Small intestine (tissue), 7 donors: ENCODE measurements around the gene ENOX1. TPM values are rescaled to one million over a fixed set of nuclear protein-coding genes. Genes with fewer than 3 reads are reported as not detected.

Experiments
- DNase-seq, 2 donors: peaks; one replicate each; pipeline versions ENCODE4 v3.0.0 to v3.0.0-alpha.2; 2013
- FAIRE-seq: peaks from 2 replicates; lab custom pipeline; 2012; peaks lifted over from hg19 to GRCh38; lab: Jason Lieb, UNC
- H3K27ac ChIP-seq, 3 donors: one replicate each; pipeline ENCODE4 v1.5.1; 2013; ENCODE audit warnings: low read length in 2 of 3, mild to moderate bottlenecking in 2 of 3, control low read depth in 1 of 3, inconsistent platforms in 1 of 3, low read depth in 1 of 3, moderate library complexity in 1 of 3
- H3K27me3 ChIP-seq, 3 donors: one replicate each; pipeline ENCODE4 v1.6.1; 2013; ENCODE audit warnings: low read length in 3 of 3, inconsistent platforms in 1 of 3; ENCODE audit not compliant: control insufficient read depth in 3 of 3, insufficient read depth in 3 of 3
- H3K36me3 ChIP-seq, 3 donors: one replicate each; pipeline ENCODE4 v1.6.1; 2013; ENCODE audit warnings: low read length in 3 of 3, inconsistent platforms in 1 of 3, low read depth in 1 of 3, mild to moderate bottlenecking in 1 of 3, moderate library complexity in 1 of 3; ENCODE audit not compliant: control insufficient read depth in 3 of 3, insufficient read depth in 2 of 3
- H3K4me1 ChIP-seq, 3 donors: one replicate each; pipeline ENCODE4 v1.6.1; 2013; ENCODE audit warnings: low read length in 2 of 3, inconsistent platforms in 1 of 3, low read depth in 1 of 3, mild to moderate bottlenecking in 1 of 3, moderate library complexity in 1 of 3; ENCODE audit not compliant: control insufficient read depth in 3 of 3, insufficient read depth in 2 of 3
- H3K4me3 ChIP-seq, 3 donors: one replicate each; pipeline ENCODE4 v1.5.1; 2013; ENCODE audit warnings: low read length in 3 of 3, control low read depth in 1 of 3, inconsistent platforms in 1 of 3, low read depth in 1 of 3, mild to moderate bottlenecking in 1 of 3, moderate library complexity in 1 of 3
- H3K9me3 ChIP-seq, 2 donors: one replicate each; pipeline ENCODE4 v1.6.1; 2013; ENCODE audit warnings: low read depth in 1 of 2, low read length in 1 of 2; ENCODE audit not compliant: control insufficient read depth in 2 of 2, insufficient read depth in 1 of 2
- WGBS, 3 donors: extraction: QIAGEN DNeasy Blood & Tissue Kit; methylation state at CpG; one replicate each; pipeline ENCODE4 v1.1.7; 2013; 5-methylcytosine and 5-hydroxymethylcytosine counted together
- polyA plus RNA-seq, 4 donors: library from polyadenylated mRNA; stranded (reverse) in 3 of 4; unstranded in 1 of 4; fragments of 200-250 nt in 3 of 4; fragments of 120-200 nt in 1 of 4; gene quantifications; one replicate each; pipeline versions ENCODE4 v1.2.1 to v1.2.3, GENCODE V29; 2013
- donor health status: healthy with polysubstance abuse.
- donor health status: control.
- donor health status: control.
- donor health status: Bipolar disorder and iron deficiency.
- donor health status: healthy.

ENOX1 gene
- polyA plus RNA-seq, 4 donors: 0.27 to 0.87 (median 0.72) TPM; not detected in 1

DNA sequence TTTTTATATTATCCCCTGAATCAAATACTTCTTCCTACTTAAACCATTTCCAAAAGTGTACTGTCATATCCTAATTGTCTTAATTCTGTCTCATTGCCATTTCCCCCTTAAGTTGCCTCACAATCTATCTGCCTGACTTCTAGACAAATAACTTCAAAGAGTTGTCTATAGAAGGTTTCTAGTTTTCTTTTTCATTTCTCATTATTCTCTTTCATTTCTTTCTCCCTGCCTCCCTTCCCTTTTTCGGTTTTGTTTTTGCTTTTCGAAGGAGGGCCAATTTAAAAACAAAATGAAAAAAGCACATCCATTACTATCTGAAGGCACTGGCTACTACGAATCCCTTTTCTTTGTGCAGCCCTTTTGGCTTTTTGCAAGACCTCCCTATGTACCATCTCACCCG, 396.2 kb downstream of the ENOX1 start:
- Histone ChIP-seq H3K9me3 (no peaks in the 10 kb centered on the region), H3K4me1 (peaks cover 0 to 8% (median 3%) of the 10 kb centered on the region in 3 donors), H3K36me3 (no peaks in the 10 kb centered on the region), H3K27ac (no peak overlapping the region), H3K4me3 (no peak overlapping the region), H3K27me3 (no peaks in the 10 kb centered on the region)
- 59 to 88% (median 77%) methylated on average over 4 of the region's 4 CpGs for WGBS, 3 donors
- FAIRE-seq (no peak), DNase-seq (no peak)

DNA sequence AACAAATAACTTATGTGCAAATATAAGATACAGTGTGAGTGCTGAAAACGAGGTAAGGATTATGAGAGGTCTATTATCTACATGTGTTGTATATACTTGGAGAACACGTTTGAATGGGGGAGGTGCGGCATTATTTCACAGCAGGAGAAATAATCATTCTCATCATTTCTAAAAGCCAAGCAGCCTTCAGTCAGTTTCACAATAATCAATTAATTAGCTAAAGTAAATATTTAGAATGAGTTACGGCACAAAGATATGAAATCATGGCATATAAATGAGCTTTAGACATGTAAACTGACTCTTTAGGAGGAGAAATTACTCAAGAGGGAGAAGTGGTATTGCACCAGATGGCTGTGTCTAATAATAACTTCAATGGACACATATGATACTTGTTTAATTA, 396.8 kb downstream of the ENOX1 start:
- Histone ChIP-seq H3K9me3 (no peaks in the 10 kb centered on the region), H3K27ac (no peak overlapping the region), H3K4me1 (peaks cover 0 to 8% (median 3%) of the 10 kb centered on the region in 3 donors), H3K36me3 (no peaks in the 10 kb centered on the region), H3K4me3 (no peak overlapping the region), H3K27me3 (no peaks in the 10 kb centered on the region)
- DNase-seq (peak in 1 of 2 donors; percentile 6), FAIRE-seq (no peak)
- 23 to 50% (median 33%) methylated on average over 4 of the region's 4 CpGs for WGBS, 3 donors

DNA sequence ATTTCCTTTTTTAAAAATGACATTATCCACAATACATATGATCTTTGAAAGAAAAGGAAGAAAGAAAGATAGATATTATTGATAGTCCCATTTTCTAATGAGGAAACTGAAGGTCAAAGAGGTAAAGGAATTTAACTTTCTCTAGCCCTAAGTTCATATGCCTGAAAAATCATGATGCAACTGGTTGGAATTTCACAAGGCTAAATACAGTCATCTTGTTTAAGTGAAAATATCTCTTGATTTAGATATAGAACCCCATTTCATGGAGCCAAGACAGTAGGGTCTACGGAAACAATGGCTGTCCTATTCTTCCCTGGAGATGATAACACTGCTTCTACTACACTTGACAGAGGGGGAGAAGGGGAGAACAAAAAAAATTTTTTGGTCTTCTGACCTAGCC, 397.2 kb downstream of the ENOX1 start:
- H3K36me3 ChIP-seq: no peaks in the 10 kb centered on the region
- H3K4me1 ChIP-seq: peaks cover 0 to 8% (median 3%) of the 10 kb centered on the region in 3 donors
- no peak for DNase-seq
- no peaks in the 10 kb centered on the region for H3K9me3 ChIP-seq
- H3K4me3 ChIP-seq: no peak overlapping the region
- no peak for FAIRE-seq
- 75 to 100% (median 88%) methylated on average over 1 of the region's 1 CpG for WGBS, 3 donors
- no peak overlapping the region for H3K27ac ChIP-seq
- no peaks in the 10 kb centered on the region for H3K27me3 ChIP-seq

DNA sequence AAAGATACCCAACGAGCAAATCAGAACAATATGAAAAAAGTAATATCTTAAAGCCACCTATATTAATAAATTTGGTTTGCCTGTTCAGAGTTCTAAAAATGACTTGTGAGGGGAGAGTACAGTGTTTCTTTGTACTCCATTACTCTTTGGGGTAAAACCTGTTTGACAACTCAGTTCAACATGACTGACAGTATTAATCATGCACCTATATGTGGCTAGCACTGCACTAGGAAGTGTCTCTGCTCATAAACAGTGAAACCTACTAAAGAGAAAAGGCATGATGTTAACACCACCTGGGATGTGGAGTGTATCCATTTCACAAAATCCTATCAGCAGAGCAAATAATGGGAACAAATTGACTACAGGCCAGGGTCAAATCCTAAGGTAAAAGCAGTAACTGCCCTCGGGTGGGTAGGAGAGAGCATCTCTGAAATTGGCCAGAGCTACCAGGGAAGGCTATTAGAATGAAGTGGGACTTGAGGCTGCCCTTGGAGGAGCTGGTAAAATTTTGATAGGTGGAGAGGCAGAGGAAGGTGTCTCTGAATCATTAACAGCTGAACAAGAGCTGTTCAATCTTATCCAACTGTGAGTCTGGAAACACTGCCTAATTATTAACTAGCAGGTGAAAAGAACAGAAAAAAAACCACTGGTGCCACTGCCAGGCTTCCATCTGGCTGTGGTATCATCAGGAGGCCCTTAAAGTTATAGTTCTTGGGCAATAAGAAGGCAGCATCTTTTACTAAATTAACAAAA, 398.3 kb downstream of the ENOX1 start:
- no peak for FAIRE-seq
- H3K27ac ChIP-seq: peak overlapping the region in 2 of 3 donors; percentile 50 to 55

DNA sequence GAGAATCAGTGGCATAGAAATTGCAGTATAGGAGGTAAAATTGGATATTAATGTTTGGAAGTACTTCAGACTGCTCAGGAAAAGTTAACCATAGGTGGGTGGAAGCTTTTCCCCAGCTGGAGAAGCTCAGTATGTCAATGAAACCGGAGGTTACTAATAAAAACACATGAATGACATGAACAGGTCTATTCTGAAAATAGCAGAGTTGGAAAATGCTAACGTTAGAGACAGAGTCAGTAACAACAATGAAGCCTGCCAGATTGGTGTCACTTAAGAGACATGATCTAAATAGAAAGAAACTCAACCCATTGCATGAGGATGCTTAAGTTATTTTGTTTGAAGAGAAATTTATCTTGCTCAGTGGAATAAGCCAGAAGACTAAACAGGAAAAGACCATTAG, 398.9 kb downstream of the ENOX1 start:
- FAIRE-seq (no peak), DNase-seq (no peak)
- Histone ChIP-seq H3K36me3 (no peaks in the 10 kb centered on the region), H3K27me3 (no peaks in the 10 kb centered on the region), H3K9me3 (no peaks in the 10 kb centered on the region), H3K4me1 (peaks cover 0 to 8% (median 3%) of the 10 kb centered on the region in 3 donors), H3K4me3 (no peak overlapping the region), H3K27ac (peak overlapping the region in 1 of 3 donors; percentile 55)
- 24 to 39% (median 32%) methylated on average over 2 of the region's 2 CpGs for WGBS, 3 donors

More for the DNA sequence above, 398.3 kb downstream of the ENOX1 start:
- peaks cover 0 to 8% (median 3%) of the 10 kb centered on the region in 3 donors for H3K4me1 ChIP-seq
- H3K36me3 ChIP-seq: no peaks in the 10 kb centered on the region
- H3K9me3 ChIP-seq: no peaks in the 10 kb centered on the region
- peak; percentile 52 to 61 for DNase-seq
- H3K4me3 ChIP-seq: no peak overlapping the region
- H3K27me3 ChIP-seq: no peaks in the 10 kb centered on the region
- WGBS, 3 donors: 11 to 33% (median 15%) methylated on average over 2 of the region's 2 CpGs

DNA sequence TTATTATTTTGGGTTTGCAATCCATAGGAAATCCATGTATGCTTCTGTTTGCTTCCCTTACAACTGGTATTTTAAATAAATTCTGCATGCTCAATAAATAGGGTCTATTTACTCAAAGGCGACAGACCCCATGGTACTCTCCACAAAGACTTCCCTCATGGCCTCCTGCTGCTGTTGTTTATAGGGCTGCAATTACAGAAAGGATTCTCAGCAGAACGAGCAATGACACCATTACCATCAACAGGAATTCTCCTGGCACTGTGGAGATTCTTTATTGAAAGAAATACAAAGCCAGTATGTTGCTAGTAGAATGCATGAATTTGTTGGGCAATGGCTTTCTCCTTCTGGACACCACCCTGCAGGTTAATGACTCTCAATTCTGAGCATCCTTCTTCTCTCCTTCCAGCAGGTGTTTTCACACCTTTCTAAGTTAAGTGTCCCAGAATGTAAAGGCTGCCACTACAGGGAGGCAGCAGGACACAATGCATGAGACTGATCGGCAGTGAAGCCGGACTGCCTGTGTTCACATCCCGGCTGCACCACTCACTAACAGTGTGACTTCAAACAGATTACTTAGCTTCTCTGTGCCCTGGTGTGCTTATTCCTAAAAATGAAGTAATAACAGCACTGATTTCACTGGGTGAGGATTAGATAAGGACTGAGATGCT, 403.1 kb downstream of the ENOX1 start:
- Histone ChIP-seq H3K4me1 (peaks cover 0 to 4% (median 3%) of the 10 kb centered on the region in 3 donors), H3K27ac (no peak overlapping the region), H3K36me3 (no peaks in the 10 kb centered on the region), H3K4me3 (no peak overlapping the region), H3K9me3 (no peaks in the 10 kb centered on the region), H3K27me3 (no peaks in the 10 kb centered on the region)
- DNase-seq (no peak), FAIRE-seq (no peak)
- 85 to 88% (median 86%) methylated on average over 5 of the region's 5 CpGs for WGBS, 3 donors

DNA sequence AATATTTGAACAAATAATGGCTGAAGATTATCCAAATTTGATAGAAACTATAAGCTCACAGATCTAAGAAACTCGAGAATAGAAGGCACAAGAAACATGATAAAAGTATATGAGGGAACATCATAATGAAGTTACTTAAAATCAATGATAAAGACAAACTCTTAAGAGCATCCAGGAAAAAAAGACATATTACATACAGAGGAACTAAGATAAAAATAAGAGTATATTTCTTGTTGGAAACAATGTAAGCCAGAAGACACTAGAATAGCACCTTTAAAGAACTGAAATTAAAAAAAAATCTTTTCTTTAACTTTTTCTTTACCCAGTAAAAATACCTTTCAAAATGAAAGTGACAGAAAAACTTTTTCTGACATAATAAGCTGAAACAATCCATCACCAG, 407.0 kb downstream of the ENOX1 start:
- no peak overlapping the region for H3K4me3 ChIP-seq
- H3K4me1 ChIP-seq: no peaks in the 10 kb centered on the region
- no peaks in the 10 kb centered on the region for H3K9me3 ChIP-seq
- H3K27me3 ChIP-seq: peaks cover 0 to 2% (median 1%) of the 10 kb centered on the region in 3 donors
- 34 to 75% (median 38%) methylated on average over 1 of the region's 1 CpG for WGBS, 3 donors
- DNase-seq (no peak), FAIRE-seq (no peak)
- H3K27ac ChIP-seq: no peak overlapping the region
- H3K36me3 ChIP-seq: no peaks in the 10 kb centered on the region

DNA sequence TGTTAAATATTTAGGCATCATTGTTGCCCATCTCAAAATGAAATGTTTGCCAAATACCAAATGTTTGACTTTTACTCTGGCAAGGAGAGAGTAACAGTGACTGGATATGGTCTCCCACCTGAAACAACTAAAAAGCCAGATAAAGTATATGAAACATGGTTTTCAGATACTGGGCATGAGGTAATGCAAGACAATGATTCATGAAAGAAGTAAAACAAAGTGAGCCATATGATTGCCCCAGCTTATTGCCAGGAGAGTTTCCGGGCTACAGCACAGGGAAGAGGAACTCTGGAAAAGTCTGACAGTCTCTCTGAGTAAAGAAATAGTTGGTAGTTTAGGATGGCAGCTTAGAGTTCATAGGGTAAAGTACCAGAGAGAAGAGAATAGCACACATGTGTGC, 408.8 kb downstream of the ENOX1 start:
- Histone ChIP-seq H3K4me3 (no peak overlapping the region), H3K36me3 (no peaks in the 10 kb centered on the region), H3K9me3 (no peaks in the 10 kb centered on the region), H3K27ac (no peak overlapping the region), H3K27me3 (peaks cover 0 to 2% (median 1%) of the 10 kb centered on the region in 3 donors), H3K4me1 (no peaks in the 10 kb centered on the region)
- 74 to 83% (median 75%) methylated on average over 1 of the region's 1 CpG for WGBS, 3 donors
- FAIRE-seq: no peak
- no peak for DNase-seq
